ENCODE measurements around the gene PRELID1.

- TF ChIP-seq CTCF (conservative IDR thresholded peaks at IDR 0.05 in 1 of 2, IDR thresholded peaks at IDR 0.05 in 1 of 2; ENCODE audit: extremely low read depth in 1 of 2, insufficient read depth in 1 of 2, low read depth in 1 of 2, low read length in 2 of 2) (no peak), EZH2 (IDR thresholded peaks at IDR 0.05; ENCODE audit: borderline replicate concordance, low read length) (no peak)
Measured at GRCh38 chr5:177316005-177316404, 12.4 kb downstream of the PRELID1 start.

All from mammary epithelial cell (primary cell).